ENCODE measurements around the gene WWC1. TPM values are rescaled to one million over a fixed set of nuclear protein-coding genes. Genes with fewer than 3 reads are reported as not detected.

The WWC1 gene
- total RNA-seq, 1 donor from 2014 or later: 2.4 TPM

DNA sequence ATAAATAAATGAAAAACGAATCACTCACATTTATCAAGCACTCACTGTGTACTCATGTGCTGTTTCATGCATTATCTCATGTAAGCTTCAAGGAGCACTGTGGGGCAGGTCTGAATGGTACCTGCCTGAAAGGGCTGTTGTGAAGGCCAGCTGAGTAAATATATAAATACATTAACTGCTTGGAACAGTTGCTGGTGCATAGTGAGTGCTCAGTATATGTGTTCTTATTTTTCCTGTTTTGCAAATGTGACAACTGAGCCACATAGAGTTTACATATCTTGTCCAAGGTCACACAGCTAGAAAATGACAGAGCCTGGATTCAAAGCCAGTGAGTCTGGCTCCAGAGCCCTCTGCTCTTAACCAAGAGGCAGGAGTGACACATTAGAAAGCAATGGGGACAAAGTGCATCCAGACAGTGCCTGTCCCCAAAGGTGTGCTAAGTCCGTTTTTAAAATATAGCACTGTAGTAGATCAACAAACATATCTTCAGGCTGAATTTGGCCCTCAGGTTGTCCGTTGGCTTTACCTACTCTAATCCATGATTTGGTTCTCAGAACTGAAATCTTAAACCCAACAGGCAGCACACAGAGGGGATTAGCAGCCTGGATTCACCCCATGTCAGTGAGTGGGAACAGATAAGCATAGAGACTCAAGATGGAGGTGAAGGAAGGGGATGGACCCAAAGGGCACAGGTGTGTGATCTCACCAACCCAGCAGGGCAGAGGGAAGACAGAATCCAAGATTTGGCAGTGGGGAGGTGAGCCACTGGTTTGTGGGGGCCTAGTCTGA, 70.8 kb downstream of the WWC1 start:
- intact Hi-C loops (cut with micrococcal nuclease): no loop called here
- Mint-ChIP-seq H3K4me3 (no peak overlapping the region), H3K27ac (no peak overlapping the region)

DNA sequence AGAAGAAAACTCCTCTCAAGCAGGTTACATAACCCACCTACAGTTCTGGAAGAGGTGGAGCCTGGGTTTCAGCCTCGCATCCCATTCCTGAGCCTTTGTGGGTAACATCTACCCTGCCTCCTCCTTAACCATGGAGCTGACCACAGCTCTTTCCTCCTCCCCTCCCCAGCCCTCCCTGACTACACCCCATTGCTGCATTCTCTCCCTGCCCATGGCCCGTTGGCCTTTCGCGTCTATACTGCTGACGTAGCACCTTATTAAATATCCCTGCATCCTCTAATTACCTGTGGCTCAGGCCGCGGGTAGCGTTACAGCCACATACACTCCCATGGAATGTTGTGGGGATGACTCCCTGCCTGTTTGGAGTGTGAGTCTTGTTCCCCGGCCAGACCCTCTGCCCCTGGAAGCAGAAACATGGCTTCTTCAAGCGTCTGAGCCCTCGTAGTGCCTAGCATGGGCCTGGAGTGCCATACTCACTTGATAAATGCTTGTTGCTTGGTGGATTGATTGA, 72.8 kb downstream of the WWC1 start:
- no peak for DNase-seq
- Mint-ChIP-seq H3K4me1 (no peaks in the 10 kb centered on the region), H3K36me3 (ENCODE audit: low read depth) (no peaks in the 10 kb centered on the region), H3K9me3 (no peaks in the 10 kb centered on the region), H3K27me3 (peaks cover 2% of the 10 kb centered on the region), H3K27ac (no peak overlapping the region), H3K4me3 (no peak overlapping the region)
- intact Hi-C loops (cut with micrococcal nuclease): no loop called here

More for the DNA sequence above, 70.8 kb downstream of the WWC1 start:
- H3K9me3 Mint-ChIP-seq: no peaks in the 10 kb centered on the region
- no peak for DNase-seq
- no peaks in the 10 kb centered on the region for H3K4me1 Mint-ChIP-seq
- no peaks in the 10 kb centered on the region for H3K36me3 Mint-ChIP-seq (ENCODE audit: low read depth)
- H3K27me3 Mint-ChIP-seq: no peaks in the 10 kb centered on the region

DNA sequence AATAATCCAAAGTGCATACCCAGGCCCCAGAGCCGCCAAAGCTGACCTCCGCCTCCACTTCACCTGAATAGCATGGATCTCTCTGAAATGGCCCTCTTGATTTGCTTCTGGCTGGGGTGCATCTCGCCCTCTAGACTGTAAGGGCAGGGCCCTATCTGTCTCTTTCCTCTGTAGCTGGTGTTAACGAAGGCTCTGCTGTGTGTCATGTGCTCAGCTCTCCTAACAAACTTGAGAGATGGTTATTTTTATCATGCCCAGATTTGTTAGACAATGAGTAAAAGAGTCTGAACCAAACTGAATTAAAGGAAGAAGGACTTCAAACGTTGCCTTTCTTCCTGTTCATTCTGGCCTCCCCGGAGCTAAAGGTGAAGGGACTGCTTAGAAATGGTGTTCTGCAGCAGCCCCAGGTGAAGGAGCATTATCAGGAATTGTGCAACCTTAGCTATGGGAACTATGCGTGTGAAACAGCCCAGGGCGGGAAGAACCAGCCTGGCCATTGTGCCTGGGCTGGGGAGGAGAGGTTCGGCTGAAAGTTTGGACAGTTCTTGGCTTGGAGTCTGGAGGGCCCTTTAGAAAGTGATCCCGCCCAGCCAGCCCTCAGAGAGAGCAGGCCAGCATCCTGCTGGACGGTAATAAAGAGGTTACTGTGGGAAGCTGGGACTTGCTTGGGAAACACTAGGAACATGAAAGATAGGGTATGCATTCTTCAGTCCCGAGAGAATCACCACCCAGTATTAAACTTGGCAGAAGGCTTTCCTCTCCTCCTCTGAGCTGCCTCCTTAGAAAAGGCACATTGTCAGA, 73.5 kb downstream of the WWC1 start:
- intact Hi-C loops (cut with micrococcal nuclease): no loop called here
- DNase-seq: no peak
- Mint-ChIP-seq H3K4me3 (no peak overlapping the region), H3K27ac (no peak overlapping the region), H3K27me3 (peaks cover 2% of the 10 kb centered on the region), H3K9me3 (no peaks in the 10 kb centered on the region), H3K36me3 (ENCODE audit: low read depth) (no peaks in the 10 kb centered on the region), H3K4me1 (no peaks in the 10 kb centered on the region)

DNA sequence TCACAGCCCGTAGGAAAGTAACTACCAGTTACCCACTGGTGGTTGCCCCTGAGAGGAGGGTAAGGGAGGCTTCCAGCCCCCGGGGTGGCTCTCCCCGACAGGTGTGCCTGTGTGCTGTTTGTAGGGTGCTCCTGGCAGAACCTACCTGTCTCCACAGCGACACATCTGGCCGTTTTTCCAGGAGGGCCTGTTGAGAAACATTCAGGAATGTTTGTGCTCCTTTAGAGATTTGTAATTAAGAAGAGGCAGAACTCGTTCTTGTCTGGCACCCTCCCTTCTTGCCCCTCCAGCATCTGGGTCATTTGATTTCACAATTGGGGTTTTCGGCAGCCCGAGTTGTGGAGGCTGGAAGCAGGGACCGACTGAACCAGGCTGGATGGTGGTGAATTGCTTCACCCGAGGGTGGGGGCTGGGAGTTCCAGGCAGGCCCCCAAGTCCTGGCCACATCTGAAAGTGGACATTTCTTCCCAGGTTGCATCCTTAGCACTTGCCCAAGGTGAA, 74.2 kb downstream of the WWC1 start:
- Mint-ChIP-seq H3K9me3 (no peaks in the 10 kb centered on the region), H3K27me3 (peaks cover 2% of the 10 kb centered on the region), H3K4me3 (no peak overlapping the region), H3K4me1 (no peaks in the 10 kb centered on the region), H3K36me3 (ENCODE audit: low read depth) (no peaks in the 10 kb centered on the region), H3K27ac (no peak overlapping the region)
- intact Hi-C loops (cut with micrococcal nuclease): no loop called here
- no peak for DNase-seq

DNA sequence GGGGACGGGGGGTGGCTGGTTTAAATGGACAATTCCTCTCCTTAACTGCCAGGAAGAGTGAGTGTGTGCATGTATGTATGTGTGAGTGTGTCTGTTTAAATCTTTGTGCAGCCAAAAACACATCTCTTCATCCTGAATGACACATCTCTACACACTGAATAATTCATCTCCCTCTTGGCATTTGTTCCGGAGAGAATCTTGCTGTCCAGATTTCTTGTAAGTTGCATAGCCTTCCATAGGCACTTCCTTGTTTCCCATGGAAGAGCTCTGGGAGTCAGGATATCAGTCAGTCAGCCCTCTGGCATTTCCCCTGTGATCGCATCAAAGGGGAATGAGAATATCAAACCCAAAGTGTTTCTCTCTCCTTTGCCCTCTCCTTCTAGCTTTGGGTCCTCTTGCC, 74.7 kb downstream of the WWC1 start:
- H3K4me3 Mint-ChIP-seq: no peak overlapping the region
- H3K9me3 Mint-ChIP-seq: no peaks in the 10 kb centered on the region
- peaks cover 2% of the 10 kb centered on the region for H3K27me3 Mint-ChIP-seq

DNA sequence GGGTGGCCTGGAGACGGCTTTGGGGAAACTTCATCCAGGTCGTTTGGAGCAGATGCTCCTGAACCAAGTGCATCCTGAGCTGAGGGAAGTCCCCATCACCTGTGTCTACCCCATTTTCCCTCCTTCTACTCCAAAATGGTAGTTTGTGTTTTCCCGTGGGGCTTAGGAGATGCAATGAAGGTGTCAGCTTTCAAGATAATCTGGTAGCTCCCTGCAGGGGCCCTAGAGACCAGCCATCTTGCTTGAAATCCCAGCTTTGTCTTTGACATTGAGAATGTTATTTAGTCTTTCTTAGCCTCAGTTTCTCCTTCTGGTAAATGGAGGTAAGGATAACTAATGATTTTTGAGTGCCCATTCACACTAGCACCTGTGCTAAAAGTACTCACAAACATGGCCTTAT, 77.4 kb downstream of the WWC1 start:
- H3K36me3 Mint-ChIP-seq (ENCODE audit: low read depth): no peaks in the 10 kb centered on the region
- no peak overlapping the region for H3K4me3 Mint-ChIP-seq
- no peak overlapping the region for H3K27ac Mint-ChIP-seq
- H3K9me3 Mint-ChIP-seq: no peaks in the 10 kb centered on the region
- peaks cover 2% of the 10 kb centered on the region for H3K27me3 Mint-ChIP-seq
- H3K4me1 Mint-ChIP-seq: no peaks in the 10 kb centered on the region
- intact Hi-C loops (cut with micrococcal nuclease): no loop called here
- DNase-seq: no peak

More for the DNA sequence above, 74.7 kb downstream of the WWC1 start:
- intact Hi-C loops (cut with micrococcal nuclease): no loop called here
- Mint-ChIP-seq H3K36me3 (ENCODE audit: low read depth) (no peaks in the 10 kb centered on the region), H3K27ac (no peak overlapping the region), H3K4me1 (no peaks in the 10 kb centered on the region)
- DNase-seq: no peak

DNA sequence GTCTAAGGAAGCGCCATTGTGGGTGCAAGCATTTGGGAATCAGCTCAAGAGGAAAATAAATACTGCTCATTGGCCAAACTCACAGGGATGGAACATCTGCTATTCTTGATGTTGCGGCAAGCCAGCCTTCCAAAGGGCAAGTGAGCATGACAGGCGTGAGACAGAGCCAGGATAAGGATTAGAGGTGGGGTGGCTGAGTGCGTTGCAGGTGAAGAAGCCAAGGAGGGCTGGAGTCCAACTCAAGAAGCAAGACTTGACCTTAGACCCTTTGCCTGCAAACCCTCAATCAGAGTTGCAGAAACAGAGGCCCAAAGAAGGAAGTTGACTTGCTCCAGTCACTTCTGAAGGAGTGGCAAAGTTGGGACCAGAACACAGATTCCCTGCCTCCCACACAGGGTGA, 79.4 kb downstream of the WWC1 start:
- intact Hi-C loops (cut with micrococcal nuclease): no loop called here
- H3K9me3 Mint-ChIP-seq: no peaks in the 10 kb centered on the region
- peaks cover 2% of the 10 kb centered on the region for H3K27me3 Mint-ChIP-seq
- no peaks in the 10 kb centered on the region for H3K36me3 Mint-ChIP-seq (ENCODE audit: low read depth)
- no peak overlapping the region for H3K27ac Mint-ChIP-seq
- H3K4me1 Mint-ChIP-seq: no peaks in the 10 kb centered on the region
- DNase-seq: no peak
- H3K4me3 Mint-ChIP-seq: no peak overlapping the region

DNA sequence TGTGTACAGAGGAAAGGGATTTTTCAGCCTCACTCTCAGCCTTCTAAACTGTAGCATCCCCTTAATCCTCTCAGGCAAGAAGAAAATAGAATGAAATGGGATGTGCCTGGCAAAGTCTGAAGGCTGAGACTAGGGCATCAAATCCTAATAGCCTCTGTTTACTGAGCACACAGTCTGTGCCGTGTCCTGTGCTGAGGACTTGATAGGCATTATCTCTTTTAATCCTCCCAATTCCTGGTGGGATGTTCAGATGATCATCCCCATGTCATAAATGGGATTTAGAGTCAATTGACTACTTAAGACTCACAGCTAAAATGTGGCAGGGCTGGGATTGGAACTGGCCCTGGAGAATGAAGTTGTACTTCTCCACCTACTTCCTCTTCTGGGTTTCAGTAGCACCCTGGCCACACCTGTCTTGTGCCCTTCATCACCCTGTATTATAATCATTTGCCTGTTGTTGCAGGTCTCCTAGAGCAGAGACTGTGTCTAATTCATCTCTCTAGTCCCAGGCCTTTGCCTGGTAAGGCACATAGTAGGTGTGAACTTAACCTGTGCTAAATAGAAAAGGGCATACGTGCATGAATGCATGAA, 81.0 kb downstream of the WWC1 start:
- Mint-ChIP-seq H3K27ac (no peak overlapping the region), H3K27me3 (peaks cover 2% of the 10 kb centered on the region), H3K9me3 (no peaks in the 10 kb centered on the region), H3K4me3 (no peak overlapping the region), H3K36me3 (ENCODE audit: low read depth) (no peaks in the 10 kb centered on the region), H3K4me1 (peaks cover 3% of the 10 kb centered on the region)
- intact Hi-C loops (cut with micrococcal nuclease): no loop called here
- DNase-seq: no peak

DNA sequence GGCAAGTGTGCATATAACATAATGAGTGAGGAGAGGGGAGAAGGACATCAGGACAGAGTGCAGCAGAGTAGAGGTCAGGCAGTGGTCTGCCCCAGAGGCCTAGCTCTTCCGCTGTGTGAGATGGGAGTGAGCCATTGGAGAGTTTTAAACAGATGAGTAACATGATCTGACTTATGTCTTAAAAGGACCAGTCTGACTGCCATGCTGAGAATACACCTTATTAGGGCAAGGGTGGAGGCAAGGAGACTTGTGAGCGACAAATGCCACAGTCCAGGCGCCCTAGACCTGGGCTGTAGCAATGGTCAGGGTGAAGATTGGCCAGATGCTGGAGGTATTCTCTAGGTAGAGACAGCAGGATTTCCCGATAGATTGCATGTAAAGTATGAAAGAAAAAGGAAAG, 83.1 kb downstream of the WWC1 start:
- H3K36me3 Mint-ChIP-seq (ENCODE audit: low read depth): no peaks in the 10 kb centered on the region
- H3K4me1 Mint-ChIP-seq: peaks cover 4% of the 10 kb centered on the region
- DNase-seq: no peak
- H3K27me3 Mint-ChIP-seq: peaks cover 3% of the 10 kb centered on the region
- H3K4me3 Mint-ChIP-seq: no peak overlapping the region
- H3K9me3 Mint-ChIP-seq: peaks cover 3% of the 10 kb centered on the region
- intact Hi-C loops (cut with micrococcal nuclease): no loop called here
- H3K27ac Mint-ChIP-seq: no peak overlapping the region

DNA sequence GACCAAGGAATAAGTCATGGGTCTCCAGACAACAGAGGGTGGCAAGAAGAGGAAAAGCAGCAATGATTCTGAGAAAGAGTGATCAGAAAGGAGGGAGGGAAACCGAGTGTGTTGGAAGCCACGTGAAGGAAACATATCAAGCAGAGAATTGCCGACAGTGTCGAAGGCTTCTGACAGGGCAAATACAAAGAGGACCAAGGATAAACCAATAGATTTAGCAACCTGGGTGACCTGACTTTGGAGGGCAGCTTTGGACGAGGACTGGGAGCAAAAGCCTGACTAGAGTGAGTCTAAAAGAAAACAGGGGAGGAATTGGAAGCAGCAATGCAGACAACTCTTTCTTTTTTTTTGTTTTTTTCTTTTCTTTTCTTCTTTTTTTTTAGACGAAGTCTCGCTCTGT, 83.8 kb downstream of the WWC1 start:
- Mint-ChIP-seq H3K36me3 (ENCODE audit: low read depth) (no peaks in the 10 kb centered on the region), H3K4me1 (peaks cover 4% of the 10 kb centered on the region), H3K4me3 (no peak overlapping the region), H3K9me3 (peaks cover 3% of the 10 kb centered on the region), H3K27me3 (peaks cover 3% of the 10 kb centered on the region), H3K27ac (no peak overlapping the region)
- DNase-seq: no peak
- intact Hi-C loops (cut with micrococcal nuclease): no loop called here

DNA sequence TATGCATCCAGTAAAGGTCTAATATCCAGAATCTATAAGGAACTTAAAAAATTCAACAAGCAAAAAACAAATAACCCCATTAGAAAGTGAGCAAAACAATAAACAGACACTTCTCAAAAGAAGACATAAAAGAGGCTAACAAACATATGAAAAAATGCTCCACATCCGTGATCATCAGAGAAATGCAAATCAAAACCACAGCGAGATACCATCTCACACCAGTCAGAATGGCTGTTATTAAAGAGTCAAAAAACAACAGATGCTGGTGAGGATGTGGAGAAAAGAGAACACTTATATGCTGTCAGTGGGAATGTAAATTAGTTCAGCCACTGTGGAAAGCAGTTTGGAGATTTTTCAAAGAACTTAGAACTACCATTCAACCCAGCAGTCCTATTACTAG, 86.1 kb downstream of the WWC1 start:
- Mint-ChIP-seq H3K27me3 (peaks cover 3% of the 10 kb centered on the region), H3K4me1 (peaks cover 4% of the 10 kb centered on the region), H3K4me3 (no peak overlapping the region), H3K9me3 (peaks cover 3% of the 10 kb centered on the region), H3K27ac (no peak overlapping the region), H3K36me3 (ENCODE audit: low read depth) (no peaks in the 10 kb centered on the region)
- DNase-seq: peak; percentile 73
- intact Hi-C loops (cut with micrococcal nuclease): no loop called here

DNA sequence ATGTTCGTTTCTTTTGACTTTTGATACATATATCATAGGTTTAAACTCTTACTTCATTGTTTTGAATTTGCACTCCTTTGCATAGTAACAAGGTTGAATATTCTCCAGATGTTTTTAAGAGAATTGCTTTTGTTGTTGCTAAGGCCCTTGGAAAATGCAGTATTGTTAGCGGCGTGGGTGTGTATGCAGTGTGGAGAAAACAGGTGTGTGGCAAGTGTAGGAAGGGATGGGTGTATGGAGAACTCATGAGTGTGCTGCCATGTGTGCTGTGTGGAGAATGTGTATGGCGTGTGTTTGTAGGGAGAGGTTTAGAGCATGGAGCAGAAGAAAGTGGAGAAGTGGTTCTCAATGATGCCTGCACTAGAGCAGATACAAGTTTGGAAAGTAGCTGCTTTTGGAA, 87.3 kb downstream of the WWC1 start:
- Mint-ChIP-seq H3K27me3 (peaks cover 3% of the 10 kb centered on the region), H3K4me1 (peaks cover 8% of the 10 kb centered on the region), H3K36me3 (ENCODE audit: low read depth) (no peaks in the 10 kb centered on the region), H3K4me3 (no peak overlapping the region), H3K27ac (no peak overlapping the region), H3K9me3 (peaks cover 3% of the 10 kb centered on the region)
- intact Hi-C loops (cut with micrococcal nuclease): no loop called here
- no peak for DNase-seq

DNA sequence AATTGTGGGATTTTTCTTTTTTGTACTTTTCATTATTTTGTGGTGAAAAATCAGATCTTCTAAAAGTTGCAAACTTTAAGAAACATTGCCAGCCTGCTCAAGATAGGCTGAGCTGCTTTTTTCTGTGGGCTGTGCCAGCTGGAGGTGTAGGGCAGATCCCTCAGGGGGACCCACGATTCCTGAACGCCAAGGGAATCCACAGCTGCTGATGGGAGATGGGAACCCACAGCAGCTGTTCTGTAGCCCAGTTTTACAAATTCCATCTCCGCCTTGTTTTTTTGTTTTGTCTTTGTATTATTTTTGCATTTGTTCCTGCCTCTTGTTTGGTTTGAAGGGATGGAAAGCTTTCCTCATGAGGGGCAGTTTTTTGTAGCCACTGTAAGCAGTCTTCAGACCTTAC, 91.0 kb downstream of the WWC1 start:
- H3K4me1 Mint-ChIP-seq: peaks cover 5% of the 10 kb centered on the region
- H3K27me3 Mint-ChIP-seq: peaks cover 3% of the 10 kb centered on the region
- DNase-seq: no peak
- H3K4me3 Mint-ChIP-seq: no peak overlapping the region
- no peak overlapping the region for H3K27ac Mint-ChIP-seq
- H3K36me3 Mint-ChIP-seq (ENCODE audit: low read depth): no peaks in the 10 kb centered on the region
- intact Hi-C loops (cut with micrococcal nuclease): no loop called here
- peaks cover 3% of the 10 kb centered on the region for H3K9me3 Mint-ChIP-seq

DNA sequence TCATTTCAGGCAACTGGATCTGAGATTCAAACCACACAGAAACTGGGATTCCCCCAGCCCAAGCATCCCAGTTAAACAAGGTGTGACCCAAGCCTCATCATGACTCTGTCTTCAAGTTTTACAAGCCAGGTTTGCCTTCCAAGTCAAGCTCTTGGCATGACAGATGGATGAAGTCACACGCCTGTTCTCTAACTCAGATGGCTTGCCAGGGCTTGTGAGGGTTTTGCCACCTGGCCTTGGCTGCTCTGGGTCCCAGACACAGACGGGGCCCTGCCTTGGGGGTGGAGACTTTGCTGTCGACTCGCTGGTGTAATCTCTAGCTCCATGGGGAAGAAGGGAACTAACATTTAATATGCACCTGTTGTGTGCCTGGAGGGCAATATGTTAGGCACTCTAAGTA, 99.0 kb downstream of the WWC1 start:
- H3K27me3 Mint-ChIP-seq: peaks cover 7% of the 10 kb centered on the region
- intact Hi-C loops (cut with micrococcal nuclease): no loop called here
- no peak for DNase-seq
- peaks cover 6% of the 10 kb centered on the region for H3K9me3 Mint-ChIP-seq
- H3K27ac Mint-ChIP-seq: no peak overlapping the region
- H3K4me3 Mint-ChIP-seq: no peak overlapping the region
- no peaks in the 10 kb centered on the region for H3K4me1 Mint-ChIP-seq
- no peaks in the 10 kb centered on the region for H3K36me3 Mint-ChIP-seq (ENCODE audit: low read depth)

Data from activated CD4-positive, alpha-beta T cell treated with anti-CD3 and anti-CD28 coated beads, Interleukin-2, amount 10 ng/mL, durations not matched to agents 24 days and 14 days (primary cell).